Measurements from ENCODE around the gene MICU1. TPM values are rescaled to one million over a fixed set of nuclear protein-coding genes. Genes with fewer than 3 reads are reported as not detected.

MICU1 gene
- total RNA-seq, 1 experiment from 2014 or later, result 36.0 TPM

- TF ChIP-seq ERG (CRISPR knock-in tag; IDR thresholded peaks at IDR 0.05) (no peak), CDX4 (CRISPR knock-in tag; IDR thresholded peaks at IDR 0.05; ENCODE audit: borderline replicate concordance) (no peak), JUN (CRISPR knock-in tag; IDR thresholded peaks at IDR 0.05) (no peak), ZNF281 (CRISPR knock-in tag; IDR thresholded peaks at IDR 0.05) (no peak), PRRX2 (CRISPR knock-in tag; IDR thresholded peaks at IDR 0.05) (no peak)
- TF ChIP-seq, protein P1, sequence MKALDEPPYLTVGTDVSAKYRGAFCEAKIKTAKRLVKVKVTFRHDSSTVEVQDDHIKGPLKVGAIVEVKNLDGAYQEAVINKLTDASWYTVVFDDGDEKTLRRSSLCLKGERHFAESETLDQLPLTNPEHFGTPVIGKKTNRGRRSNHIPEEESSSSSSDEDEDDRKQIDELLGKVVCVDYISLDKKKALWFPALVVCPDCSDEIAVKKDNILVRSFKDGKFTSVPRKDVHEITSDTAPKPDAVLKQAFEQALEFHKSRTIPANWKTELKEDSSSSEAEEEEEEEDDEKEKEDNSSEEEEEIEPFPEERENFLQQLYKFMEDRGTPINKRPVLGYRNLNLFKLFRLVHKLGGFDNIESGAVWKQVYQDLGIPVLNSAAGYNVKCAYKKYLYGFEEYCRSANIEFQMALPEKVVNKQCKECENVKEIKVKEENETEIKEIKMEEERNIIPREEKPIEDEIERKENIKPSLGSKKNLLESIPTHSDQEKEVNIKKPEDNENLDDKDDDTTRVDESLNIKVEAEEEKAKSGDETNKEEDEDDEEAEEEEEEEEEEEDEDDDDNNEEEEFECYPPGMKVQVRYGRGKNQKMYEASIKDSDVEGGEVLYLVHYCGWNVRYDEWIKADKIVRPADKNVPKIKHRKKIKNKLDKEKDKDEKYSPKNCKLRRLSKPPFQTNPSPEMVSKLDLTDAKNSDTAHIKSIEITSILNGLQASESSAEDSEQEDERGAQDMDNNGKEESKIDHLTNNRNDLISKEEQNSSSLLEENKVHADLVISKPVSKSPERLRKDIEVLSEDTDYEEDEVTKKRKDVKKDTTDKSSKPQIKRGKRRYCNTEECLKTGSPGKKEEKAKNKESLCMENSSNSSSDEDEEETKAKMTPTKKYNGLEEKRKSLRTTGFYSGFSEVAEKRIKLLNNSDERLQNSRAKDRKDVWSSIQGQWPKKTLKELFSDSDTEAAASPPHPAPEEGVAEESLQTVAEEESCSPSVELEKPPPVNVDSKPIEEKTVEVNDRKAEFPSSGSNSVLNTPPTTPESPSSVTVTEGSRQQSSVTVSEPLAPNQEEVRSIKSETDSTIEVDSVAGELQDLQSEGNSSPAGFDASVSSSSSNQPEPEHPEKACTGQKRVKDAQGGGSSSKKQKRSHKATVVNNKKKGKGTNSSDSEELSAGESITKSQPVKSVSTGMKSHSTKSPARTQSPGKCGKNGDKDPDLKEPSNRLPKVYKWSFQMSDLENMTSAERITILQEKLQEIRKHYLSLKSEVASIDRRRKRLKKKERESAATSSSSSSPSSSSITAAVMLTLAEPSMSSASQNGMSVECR (CRISPR knock-in tag; IDR thresholded peaks at IDR 0.05; ENCODE audit: borderline replicate concordance), result no peak
- TF ChIP-seq, protein P2, sequence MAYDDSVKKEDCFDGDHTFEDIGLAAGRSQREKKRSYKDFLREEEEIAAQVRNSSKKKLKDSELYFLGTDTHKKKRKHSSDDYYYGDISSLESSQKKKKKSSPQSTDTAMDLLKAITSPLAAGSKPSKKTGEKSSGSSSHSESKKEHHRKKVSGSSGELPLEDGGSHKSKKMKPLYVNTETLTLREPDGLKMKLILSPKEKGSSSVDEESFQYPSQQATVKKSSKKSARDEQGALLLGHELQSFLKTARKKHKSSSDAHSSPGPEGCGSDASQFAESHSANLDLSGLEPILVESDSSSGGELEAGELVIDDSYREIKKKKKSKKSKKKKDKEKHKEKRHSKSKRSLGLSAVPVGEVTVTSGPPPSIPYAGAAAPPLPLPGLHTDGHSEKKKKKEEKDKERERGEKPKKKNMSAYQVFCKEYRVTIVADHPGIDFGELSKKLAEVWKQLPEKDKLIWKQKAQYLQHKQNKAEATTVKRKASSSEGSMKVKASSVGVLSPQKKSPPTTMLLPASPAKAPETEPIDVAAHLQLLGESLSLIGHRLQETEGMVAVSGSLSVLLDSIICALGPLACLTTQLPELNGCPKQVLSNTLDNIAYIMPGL (CRISPR knock-in tag; IDR thresholded peaks at IDR 0.05), result no peak
- TF ChIP-seq, protein P3, sequence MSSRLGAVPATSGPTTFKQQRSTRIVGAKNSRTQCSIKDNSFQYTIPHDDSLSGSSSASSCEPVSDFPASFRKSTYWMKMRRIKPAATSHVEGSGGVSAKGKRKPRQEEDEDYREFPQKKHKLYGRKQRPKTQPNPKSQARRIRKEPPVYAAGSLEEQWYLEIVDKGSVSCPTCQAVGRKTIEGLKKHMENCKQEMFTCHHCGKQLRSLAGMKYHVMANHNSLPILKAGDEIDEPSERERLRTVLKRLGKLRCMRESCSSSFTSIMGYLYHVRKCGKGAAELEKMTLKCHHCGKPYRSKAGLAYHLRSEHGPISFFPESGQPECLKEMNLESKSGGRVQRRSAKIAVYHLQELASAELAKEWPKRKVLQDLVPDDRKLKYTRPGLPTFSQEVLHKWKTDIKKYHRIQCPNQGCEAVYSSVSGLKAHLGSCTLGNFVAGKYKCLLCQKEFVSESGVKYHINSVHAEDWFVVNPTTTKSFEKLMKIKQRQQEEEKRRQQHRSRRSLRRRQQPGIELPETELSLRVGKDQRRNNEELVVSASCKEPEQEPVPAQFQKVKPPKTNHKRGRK (CRISPR knock-in tag; IDR thresholded peaks at IDR 0.05; ENCODE audit: borderline replicate concordance), result no peak
Observed at GRCh38 chr10:72379776-72380175, 246.1 kb downstream of the MICU1 start (continued).

DNA sequence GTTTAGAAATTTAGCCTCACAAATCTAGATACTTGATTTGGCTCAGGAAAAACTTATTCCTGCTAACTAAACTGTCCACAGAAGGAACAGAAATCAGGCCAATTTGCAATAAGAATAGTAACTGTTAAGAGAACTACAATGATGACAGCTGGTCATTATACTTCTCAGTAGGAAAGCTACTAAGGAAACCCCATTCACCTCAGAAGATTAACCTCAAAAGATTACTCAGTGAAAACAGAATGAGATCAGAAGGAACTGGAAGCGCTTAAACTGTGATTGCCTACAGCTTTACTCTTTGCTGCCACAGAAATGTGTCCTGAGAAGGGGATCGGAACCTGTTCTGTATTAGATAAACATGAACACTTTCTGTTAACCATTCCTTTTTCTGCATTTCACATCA, 246.8 kb downstream of the MICU1 start:
- no peak for ATAC-seq
- ChIA-PET CTCF (no interaction called here), POLR2A (no interaction called here)
- Mint-ChIP-seq H3K27ac (no peak overlapping the region), H3K27me3 (ENCODE audit: low read depth) (no peaks in the 10 kb centered on the region), H3K4me3 (no peak overlapping the region), H3K9me3 (no peaks in the 10 kb centered on the region), H3K36me3 (no peaks in the 10 kb centered on the region), H3K4me1 (peaks cover 27% of the 10 kb centered on the region)
- DNase-seq (ENCODE audit: low spot score), result no peak
- TF ChIP-seq, protein P4, sequence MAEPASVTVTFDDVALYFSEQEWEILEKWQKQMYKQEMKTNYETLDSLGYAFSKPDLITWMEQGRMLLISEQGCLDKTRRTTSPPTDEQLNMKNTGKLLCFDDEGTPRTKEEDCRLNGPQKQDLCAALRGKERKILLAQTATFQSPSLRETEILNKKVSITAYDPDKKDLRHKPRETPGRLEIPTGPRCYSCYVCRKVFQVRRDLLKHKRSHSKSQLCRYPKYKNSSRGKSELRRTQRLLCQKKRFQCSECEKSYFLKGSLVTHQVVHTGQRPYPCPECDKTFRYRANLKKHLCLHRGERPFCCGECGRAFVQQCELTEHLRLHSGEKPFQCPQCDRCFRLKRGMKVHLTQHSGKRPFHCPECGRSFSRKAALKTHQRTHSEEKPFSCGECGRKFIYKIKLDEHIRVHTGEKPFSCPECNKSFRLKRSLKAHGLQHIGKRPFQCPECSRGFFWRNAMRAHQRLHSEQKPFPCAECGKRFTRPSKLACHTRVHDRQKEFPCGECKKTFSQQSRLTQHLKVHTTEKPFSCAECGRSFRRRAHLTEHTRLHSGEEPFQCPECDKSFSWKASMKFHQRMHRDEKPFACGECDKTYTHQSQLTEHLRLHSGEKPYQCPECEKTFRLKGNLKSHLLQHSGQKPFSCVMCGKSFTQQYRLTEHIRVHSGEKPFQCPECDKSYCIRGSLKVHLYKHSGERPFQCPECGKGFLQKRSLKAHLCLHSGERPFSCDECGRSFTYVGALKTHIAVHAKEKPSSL (CRISPR knock-in tag; conservative IDR thresholded peaks at IDR 0.05), result no peak
- TF ChIP-seq ZNF263 (CRISPR knock-in tag; IDR thresholded peaks at IDR 0.05; ENCODE audit: low read depth) (no peak), IRF1 (CRISPR knock-in tag; IDR thresholded peaks at IDR 0.05) (no peak), FOXP1 (CRISPR knock-in tag; IDR thresholded peaks at IDR 0.05; ENCODE audit: borderline replicate concordance) (no peak), HMGA2 (CRISPR knock-in tag; IDR thresholded peaks at IDR 0.05) (no peak), USF2 (CRISPR knock-in tag; IDR thresholded peaks at IDR 0.05) (no peak)
- TF ChIP-seq, protein P5, sequence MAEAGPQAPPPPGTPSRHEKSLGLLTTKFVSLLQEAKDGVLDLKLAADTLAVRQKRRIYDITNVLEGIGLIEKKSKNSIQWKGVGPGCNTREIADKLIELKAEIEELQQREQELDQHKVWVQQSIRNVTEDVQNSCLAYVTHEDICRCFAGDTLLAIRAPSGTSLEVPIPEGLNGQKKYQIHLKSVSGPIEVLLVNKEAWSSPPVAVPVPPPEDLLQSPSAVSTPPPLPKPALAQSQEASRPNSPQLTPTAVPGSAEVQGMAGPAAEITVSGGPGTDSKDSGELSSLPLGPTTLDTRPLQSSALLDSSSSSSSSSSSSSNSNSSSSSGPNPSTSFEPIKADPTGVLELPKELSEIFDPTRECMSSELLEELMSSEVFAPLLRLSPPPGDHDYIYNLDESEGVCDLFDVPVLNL (CRISPR knock-in tag; IDR thresholded peaks at IDR 0.05; ENCODE audit: borderline replicate concordance, low read depth), result no peak
